Cardiac fibroblast (primary cell): ENCODE measurements around the gene ARPC5L.

Experiments
- DNase-seq, 2 donors: peaks; one replicate each; pipeline versions ENCODE4 v3.0.0 to v3.0.0-alpha.2; 2010; ENCODE audit warnings: low read depth in 2 of 2
- H3K4me3 ChIP-seq, 2 donors: replicated peaks in 1 of 2; 1 replicate in 1 of 2; 2 replicates in 1 of 2; pipeline ENCODE4 v1.5.1; 2011; ENCODE audit warnings: low read depth in 2 of 2, low read length in 2 of 2, mild to moderate bottlenecking in 2 of 2, moderate library complexity in 1 of 2
- CTCF ChIP-seq: IDR thresholded peaks from one replicate; pipeline ENCODE4 v1.5.1; 2011; ENCODE audit warnings: low read depth, mild to moderate bottlenecking, low read length, inconsistent platforms

The ARPC5L gene

GRCh38 chr9:124890179-124890578 is 28.2 kb downstream of the ARPC5L start:
- H3K4me3 ChIP-seq: no peak overlapping the region
- no peak for TF ChIP-seq CTCF
- no peak for DNase-seq

- H3K4me3 ChIP-seq: no peak overlapping the region
- TF ChIP-seq CTCF: no peak
- DNase-seq: peak in 1 of 2 donors; percentile 10
Measured at GRCh38 chr9:124894035-124894740, 32.3 kb downstream of the ARPC5L start.

- peak; percentile 72 to 73 for DNase-seq
- TF ChIP-seq CTCF: peak; percentile 67
- no peak overlapping the region for H3K4me3 ChIP-seq
Measured at GRCh38 chr9:124894741-124895170, 32.8 kb downstream of the ARPC5L start.

GRCh38 chr9:124897570-124898460 is 35.9 kb downstream of the ARPC5L start:
- DNase-seq: no peak
- H3K4me3 ChIP-seq: no peak overlapping the region
- no peak for TF ChIP-seq CTCF

- no peak for DNase-seq
- no peak for TF ChIP-seq CTCF
- no peak overlapping the region for H3K4me3 ChIP-seq
Measured at GRCh38 chr9:124899845-124900244, 37.9 kb downstream of the ARPC5L start.

GRCh38 chr9:124906966-124907365 is 45.0 kb downstream of the ARPC5L start:
- DNase-seq: peak; percentile 19 to 24
- H3K4me3 ChIP-seq: no peak overlapping the region
- TF ChIP-seq CTCF: no peak
